Measurements from ENCODE around the gene BBLN. TPM values are rescaled to one million over a fixed set of nuclear protein-coding genes. Genes with fewer than 3 reads are reported as not detected.

BBLN gene
- total RNA-seq, 2 donors from 2014 or later, result 208 to 329 TPM

DNA sequence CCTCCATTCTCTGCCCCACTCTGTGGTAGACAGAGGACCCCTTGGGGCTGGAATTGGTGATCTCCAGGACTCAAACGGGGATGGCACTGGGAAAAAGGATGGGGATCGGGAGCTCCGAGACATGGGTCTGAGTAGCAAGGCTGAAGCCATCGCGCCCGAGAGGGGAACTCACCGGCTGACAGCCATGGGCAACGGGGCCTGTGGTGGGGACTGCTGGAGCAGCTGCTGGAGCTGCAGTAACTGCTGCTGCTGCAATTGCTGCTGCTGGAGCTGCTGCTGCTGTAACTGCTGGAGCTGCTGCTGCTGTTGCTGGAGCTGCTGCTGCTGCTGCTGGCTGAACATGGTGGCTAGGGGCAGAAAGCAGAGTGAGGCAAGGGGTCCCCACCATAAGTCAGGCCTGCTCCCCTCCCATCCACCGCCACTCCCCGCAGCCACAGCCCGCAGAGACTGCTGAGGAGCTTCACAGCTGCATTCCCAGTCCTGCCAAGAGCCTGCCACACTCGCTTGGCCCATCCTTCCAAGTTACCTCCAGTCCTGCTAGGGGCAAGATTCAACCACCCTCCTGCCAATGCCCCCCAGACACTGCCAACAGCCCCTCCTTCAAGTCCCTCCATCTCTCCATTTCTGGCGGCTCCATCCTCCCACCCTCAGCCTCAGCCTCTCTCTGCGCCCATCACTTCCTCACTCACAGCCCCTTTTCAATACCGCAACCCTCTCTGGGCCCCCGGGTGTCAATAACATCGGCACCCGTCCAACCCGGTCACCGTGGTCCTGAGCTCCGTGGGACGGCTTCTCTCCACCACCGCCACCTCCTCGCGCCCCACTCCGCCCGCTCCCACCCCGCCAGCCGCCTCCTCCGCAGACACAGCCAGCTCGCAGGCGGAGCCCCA, 30.7 kb downstream of the BBLN start:
- TF ChIP-seq CTCF (IDR thresholded peaks at IDR 0.05), result no peak
- no peaks in the 10 kb centered on the region for H3K9me3 ChIP-seq
- DNase-seq (ENCODE audit: low spot score) (no peak), ATAC-seq (ENCODE audit: insufficient number of reproducible peaks, low FRiP score, low read depth) (no peak)
- H3K4me3 ChIP-seq, result peak overlapping the region; percentile 92
- H3K27ac ChIP-seq, result peak overlapping the region; percentile 89 to 92
- H3K36me3 ChIP-seq, result peaks cover 10% of the 10 kb centered on the region
- peaks cover 11 to 14% of the 10 kb centered on the region in 2 donors for H3K4me1 ChIP-seq (ENCODE audit: control insufficient read depth in 1 of 2, low read depth in 2 of 2)
- H3K27me3 ChIP-seq (replicated peaks; ENCODE audit: insufficient read depth), result no peaks in the 10 kb centered on the region

DNA sequence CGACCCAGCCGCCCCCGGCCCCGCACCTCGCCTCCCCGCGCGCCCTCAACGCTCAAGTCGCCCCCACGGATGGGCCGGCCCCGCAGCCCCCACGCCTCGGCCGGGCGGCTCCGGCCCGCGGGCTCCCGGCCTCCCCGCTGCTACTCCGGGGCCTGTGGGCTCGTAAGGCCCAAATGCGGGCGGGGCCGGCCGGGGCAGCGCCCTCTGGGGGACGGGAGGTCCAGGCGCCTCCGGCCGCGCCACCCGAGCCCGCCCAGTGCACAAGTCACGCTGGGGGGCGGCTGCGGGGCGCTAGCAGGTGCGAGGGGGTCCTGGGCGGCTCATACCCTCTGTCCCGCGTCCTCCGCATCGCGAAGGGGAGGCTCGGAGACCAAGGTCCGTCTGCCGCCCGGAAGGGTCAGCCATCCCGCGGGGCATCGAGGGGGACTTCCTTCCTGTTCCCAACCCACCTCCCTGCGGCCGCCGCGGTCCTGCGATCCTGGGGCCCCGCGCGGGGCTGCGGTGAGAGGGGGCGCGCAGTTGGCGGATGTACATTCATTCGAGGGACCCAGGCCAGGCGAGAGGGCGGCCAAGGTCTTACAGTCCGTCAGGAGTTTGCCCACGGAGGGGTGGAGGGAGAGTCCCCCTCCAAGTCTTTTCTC, 31.5 kb downstream of the BBLN start, which contains the start of gene CIZ1:
CIZ1 (minus strand) TSS at position 167 of the 641 bp plus-strand sequence. CDS start 715 bp downstream, outside the sequence.
- H3K9me3 ChIP-seq, result no peaks in the 10 kb centered on the region
- H3K36me3 ChIP-seq, result peaks cover 10% of the 10 kb centered on the region
- DNase-seq (ENCODE audit: low spot score), result no peak
- H3K4me1 ChIP-seq (ENCODE audit: control insufficient read depth in 1 of 2, low read depth in 2 of 2), result peaks cover 11 to 14% of the 10 kb centered on the region in 2 donors
- ATAC-seq (ENCODE audit: insufficient number of reproducible peaks, low FRiP score, low read depth), result peak; percentile 87
- peak within 1 kb of the TSS; percentile 92 for H3K4me3 ChIP-seq
- H3K27ac ChIP-seq, result peak within 1 kb of the TSS; percentile 89 to 92
- TF ChIP-seq CTCF (IDR thresholded peaks at IDR 0.05), result peak; percentile 67
- H3K27me3 ChIP-seq (replicated peaks; ENCODE audit: insufficient read depth), result no peaks in the 10 kb centered on the region

DNA sequence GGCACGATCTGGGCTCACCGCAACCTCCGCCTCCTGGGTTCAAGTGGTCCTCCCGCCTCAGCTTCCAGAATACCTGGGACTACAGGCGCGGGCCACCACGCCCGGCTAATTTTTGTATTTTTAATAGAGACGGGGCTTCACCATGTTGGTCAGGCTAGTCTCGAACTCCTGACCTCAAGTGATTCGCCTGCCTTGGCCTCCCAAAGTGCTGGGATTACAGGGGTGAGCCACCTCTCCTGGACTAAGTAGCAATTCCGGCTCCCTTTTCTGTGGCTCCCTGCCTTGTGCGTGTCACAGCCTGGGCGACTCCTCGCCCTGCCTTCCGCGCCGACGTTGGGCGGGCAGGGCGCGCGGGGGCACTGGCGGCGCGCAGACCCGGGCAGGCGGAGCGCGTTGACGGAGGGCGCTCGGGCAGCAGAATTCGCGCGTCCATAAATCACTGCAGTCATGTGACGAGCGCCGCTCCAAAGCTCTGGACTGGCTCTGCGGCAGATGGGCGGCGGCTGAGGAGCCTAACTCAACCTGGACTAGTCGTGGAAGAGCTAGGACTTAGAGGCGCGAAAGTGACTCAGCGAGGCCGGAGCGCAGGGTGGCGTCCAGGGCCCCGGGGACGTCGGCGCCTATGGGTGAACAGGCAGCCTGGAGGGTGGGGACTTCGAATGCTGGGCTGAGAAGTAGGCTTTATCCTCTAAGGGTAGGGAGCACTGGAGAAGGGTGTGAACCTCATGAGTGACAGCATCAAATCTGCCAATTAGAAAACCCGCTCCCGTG, 32.7 kb downstream of the BBLN start:
- H3K36me3 ChIP-seq, result peaks cover 5% of the 10 kb centered on the region
- H3K9me3 ChIP-seq, result no peaks in the 10 kb centered on the region
- no peaks in the 10 kb centered on the region for H3K27me3 ChIP-seq (replicated peaks; ENCODE audit: insufficient read depth)
- peak overlapping the region; percentile 89 to 92 for H3K27ac ChIP-seq
- peak overlapping the region; percentile 92 for H3K4me3 ChIP-seq
- DNase-seq (ENCODE audit: low spot score) (peak; percentile 66), ATAC-seq (ENCODE audit: insufficient number of reproducible peaks, low FRiP score, low read depth) (peak; percentile 18)
- H3K4me1 ChIP-seq (ENCODE audit: control insufficient read depth in 1 of 2, low read depth in 2 of 2), result peaks cover 11 to 14% of the 10 kb centered on the region in 2 donors
- peak; percentile 20 for TF ChIP-seq CTCF (IDR thresholded peaks at IDR 0.05)

- TF ChIP-seq CTCF (IDR thresholded peaks at IDR 0.05), result no peak
- no peaks in the 10 kb centered on the region for H3K27me3 ChIP-seq (replicated peaks; ENCODE audit: insufficient read depth)
- peak overlapping the region; percentile 92 for H3K4me3 ChIP-seq
- H3K27ac ChIP-seq, result peak overlapping the region; percentile 89 to 92
- H3K4me1 ChIP-seq (ENCODE audit: control insufficient read depth in 1 of 2, low read depth in 2 of 2), result peaks cover 11 to 14% of the 10 kb centered on the region in 2 donors
- ATAC-seq (ENCODE audit: insufficient number of reproducible peaks, low FRiP score, low read depth) (no peak), DNase-seq (ENCODE audit: low spot score) (no peak)
- H3K36me3 ChIP-seq, result peaks cover 5% of the 10 kb centered on the region
- no peaks in the 10 kb centered on the region for H3K9me3 ChIP-seq
Measured at GRCh38 chr9:128193469-128194096, 33.5 kb downstream of the BBLN start.

All from thoracic aorta (tissue), 2 donors.